PC-9 (cell line): ENCODE data around the gene SLC7A6. TPM values are rescaled to one million over a fixed set of nuclear protein-coding genes. Genes with fewer than 3 reads are reported as not detected.

Experiments
- BruUV-seq: library from RNA; stranded (reverse); fragments of 400-500 nt; replicated peaks from 2 replicates; lab custom pipeline; 2021; lab: Mats Ljungman, UMichigan
- CTCF ChIA-PET: fragments of 300-600 bp; sonication (Branson Sonifier 250); formaldehyde crosslinking; loops from one replicate; lab custom pipeline; 2022; ENCODE audit warnings: antibody characterized with exemption; lab: Charles Lee
- POLR2A ChIA-PET: fragments of 300-600 bp; sonication (Branson Sonifier 250); formaldehyde crosslinking; loops from one replicate; lab custom pipeline; 2022; ENCODE audit warnings: antibody characterized with exemption; ENCODE audit not compliant: unreplicated experiment; lab: Charles Lee
- DNase-seq, 2 experiments: peaks; one replicate each; pipeline versions ENCODE4 v3.0.0 to v3.0.0-alpha.2; 2015 to 2022; ENCODE audit warnings: mixed read lengths in 1 of 2
- H2AFZ ChIP-seq: fragments of 200-600 bp; sonication (generic); 2 replicates; pipeline ENCODE4 v1.8.1; 2017; ENCODE audit warnings: antibody characterized with exemption
- H3F3A ChIP-seq: fragments of 200-600 bp; sonication (generic); 2 replicates; pipeline ENCODE4 v1.8.1; 2017; ENCODE audit warnings: antibody characterized with exemption, mild to moderate bottlenecking, low read depth; ENCODE audit not compliant: insufficient read depth
- H3K27ac ChIP-seq: fragments of 200-600 bp; sonication (generic); 2 replicates; pipeline ENCODE4 v1.6.1; 2016; ENCODE audit warnings: mixed run types
- H3K27me3 ChIP-seq: fragments of 200-600 bp; sonication (generic); 2 replicates; pipeline ENCODE4 v1.6.1; 2016; ENCODE audit warnings: low read depth, mixed run types; ENCODE audit not compliant: insufficient read depth
- H3K36me3 ChIP-seq: fragments of 200-600 bp; sonication (generic); 2 replicates; pipeline ENCODE4 v1.6.1; 2016; ENCODE audit warnings: low read depth, mixed run types
- H3K4me1 ChIP-seq: fragments of 200-600 bp; sonication (generic); replicated peaks from 2 replicates; pipeline ENCODE4 v1.6.1; 2016; ENCODE audit warnings: mixed run types; ENCODE audit not compliant: insufficient read depth
- H3K4me2 ChIP-seq: fragments of 200-600 bp; sonication (generic); 2 replicates; pipeline ENCODE4 v1.6.1; 2017; ENCODE audit warnings: mixed run types
- H3K4me3 ChIP-seq: fragments of 200-600 bp; sonication (generic); 2 replicates; pipeline ENCODE4 v1.6.1; 2016; ENCODE audit warnings: mixed run types
- H3K79me2 ChIP-seq: fragments of 200-600 bp; sonication (generic); 2 replicates; pipeline ENCODE4 v1.6.1; 2017; ENCODE audit warnings: low read depth, mixed run types
- H3K9me2 ChIP-seq: fragments of 200-600 bp; sonication (generic); 2 replicates; pipeline ENCODE4 v1.8.1; 2017; ENCODE audit warnings: mild to moderate bottlenecking; ENCODE audit not compliant: insufficient read depth
- H3K9me3 ChIP-seq: fragments of 200-600 bp; sonication (generic); 2 replicates; pipeline ENCODE4 v1.8.1; 2016; ENCODE audit warnings: low read depth; ENCODE audit not compliant: insufficient read depth
- H4K20me1 ChIP-seq: fragments of 200-600 bp; sonication (generic); 2 replicates; pipeline ENCODE4 v1.8.1; 2017; ENCODE audit not compliant: insufficient read depth
- CTCF ChIP-seq: fragments of 200-600 bp; sonication (generic); conservative IDR thresholded peaks from 2 replicates; pipeline ENCODE4 v1.6.1; 2017; ENCODE audit warnings: mixed run types, antibody characterized with exemption, mild to moderate bottlenecking, moderate library complexity
- EZH2 ChIP-seq: fragments of 200-600 bp; sonication (generic); IDR thresholded peaks from 2 replicates; pipeline ENCODE4 v1.8.0; 2017; ENCODE audit warnings: antibody characterized with exemption, low read depth
- intact Hi-C: fragments of 100-400 bp; cut with micrococcal nuclease; formaldehyde crosslinking; loops from one replicate; pipeline ENCODE4 v1.10.0; 2022; ENCODE audit not compliant: unreplicated experiment
- total RNA-seq: library from RNA; stranded (reverse); gene quantifications from 2 replicates; pipeline ENCODE4 v1.2.3, GENCODE V29; 2021

Gene SLC7A6
- total RNA-seq, 1 experiment from 2014 or later: 44.7 TPM

GRCh38 chr16:68276223-68276622 lies 11.9 kb downstream of the SLC7A6 start:
- DNase-seq: no peak
- ChIA-PET CTCF (no interaction called here), POLR2A (no interaction called here)
- no peaks in the 10 kb centered on the region for H3K9me3 ChIP-seq
- no peak overlapping the region for H2AFZ ChIP-seq
- H4K20me1 ChIP-seq: peaks cover 28% of the 10 kb centered on the region
- BruUV-seq: no TSS peak
- no peaks in the 10 kb centered on the region for H3K36me3 ChIP-seq
- H3K27ac ChIP-seq: no peak overlapping the region
- peaks cover 22% of the 10 kb centered on the region for H3K79me2 ChIP-seq
- peaks cover 8% of the 10 kb centered on the region; the same call in 1 of the 2 replicates for H3F3A ChIP-seq
- intact Hi-C loops: no loop called here
- H3K27me3 ChIP-seq: no peaks in the 10 kb centered on the region
- no peak overlapping the region for H3K4me3 ChIP-seq
- TF ChIP-seq CTCF (no peak), EZH2 (no peak)
- peaks cover 7% of the 10 kb centered on the region for H3K4me1 ChIP-seq
- no peaks in the 10 kb centered on the region for H3K9me2 ChIP-seq
- no peak overlapping the region for H3K4me2 ChIP-seq

- ChIA-PET POLR2A (no interaction called here), CTCF (interaction anchor here (0.6 kb wide), 1 partner anchor 49 kb away, joined by 7 read pairs; no protein-coding TSS in a partner anchor)
- TF ChIP-seq CTCF (no peak), EZH2 (no peak)
- Histone ChIP-seq H3K27me3 (no peaks in the 10 kb centered on the region), H3K4me1 (no peaks in the 10 kb centered on the region), H3K4me2 (no peak overlapping the region), H2AFZ (no peak overlapping the region), H4K20me1 (peaks cover 17% of the 10 kb centered on the region), H3F3A (peaks cover 5% of the 10 kb centered on the region; the same call in 1 of the 2 replicates), H3K9me3 (no peaks in the 10 kb centered on the region), H3K4me3 (no peak overlapping the region), H3K36me3 (no peaks in the 10 kb centered on the region), H3K9me2 (no peaks in the 10 kb centered on the region), H3K27ac (no peak overlapping the region), H3K79me2 (no peaks in the 10 kb centered on the region)
- BruUV-seq: no TSS peak
- DNase-seq: no peak
- intact Hi-C loops: no loop called here
These were observed 15.6 kb downstream of the SLC7A6 start for GRCh38 chr16:68279726-68280558.

GRCh38 chr16:68281368-68282063 lies 17.2 kb downstream of the SLC7A6 start:
- no peak overlapping the region for H3K4me3 ChIP-seq
- no peak for DNase-seq
- CTCF ChIA-PET: no interaction called here
- no peaks in the 10 kb centered on the region for H3K79me2 ChIP-seq
- intact Hi-C loops: no loop called here
- H3K4me1 ChIP-seq: no peaks in the 10 kb centered on the region
- peaks cover 13% of the 10 kb centered on the region for H4K20me1 ChIP-seq
- no peaks in the 10 kb centered on the region for H3F3A ChIP-seq
- no peak overlapping the region for H3K4me2 ChIP-seq
- BruUV-seq: no TSS peak
- POLR2A ChIA-PET: no interaction called here
- H3K9me3 ChIP-seq: no peaks in the 10 kb centered on the region
- H3K27ac ChIP-seq: no peak overlapping the region
- TF ChIP-seq CTCF (no peak), EZH2 (no peak)
- H3K27me3 ChIP-seq: no peaks in the 10 kb centered on the region
- H2AFZ ChIP-seq: no peak overlapping the region
- no peaks in the 10 kb centered on the region for H3K36me3 ChIP-seq
- no peaks in the 10 kb centered on the region for H3K9me2 ChIP-seq
